Kidney epithelial cell (primary cell): ENCODE measurements around the gene TNNT1. TPM values are rescaled to one million over a fixed set of nuclear protein-coding genes. Genes with fewer than 3 reads are reported as not detected.
"Not testable (repeated sequence)": the region's sequence is repeated elsewhere in the genome, so short reads cannot be mapped to it uniquely, and the experiment has no call there.

Source experiments
- DNase-seq: peaks from one replicate; pipeline ENCODE4 v3.0.0-alpha.2; 2010; ENCODE audit warnings: low read depth
- H3K27me3 ChIP-seq: 2 replicates; pipeline ENCODE4 v1.6.0; 2011; ENCODE audit warnings: low read length; ENCODE audit not compliant: control insufficient read depth, insufficient read depth
- H3K36me3 ChIP-seq: 2 replicates; pipeline ENCODE4 v1.5.1; 2011; ENCODE audit warnings: low read length; ENCODE audit not compliant: control insufficient read depth, insufficient read depth
- H3K4me3 ChIP-seq: 2 replicates; pipeline ENCODE4 v1.5.1; 2011; ENCODE audit warnings: low read depth, mild to moderate bottlenecking, control low read depth, low read length
- total RNA-seq: library from RNA; depleted of rRNA; stranded (reverse); fragments of >200 nt; gene quantifications from 2 replicates; pipeline ENCODE4 v1.2.3, GENCODE V29; 2015
- TF ChIP-seq, protein P1 (sequence below): IDR thresholded peaks from 2 replicates; pipeline ENCODE4 v1.5.1; 2011; ENCODE audit warnings: mild to moderate bottlenecking, moderate library complexity, low read length, control low read depth, inconsistent platforms; ENCODE audit not compliant: insufficient read depth, poor library complexity, severe bottlenecking

The TNNT1 gene
- total RNA-seq, 1 donor from 2014 or later, result 7.1 TPM

DNA sequence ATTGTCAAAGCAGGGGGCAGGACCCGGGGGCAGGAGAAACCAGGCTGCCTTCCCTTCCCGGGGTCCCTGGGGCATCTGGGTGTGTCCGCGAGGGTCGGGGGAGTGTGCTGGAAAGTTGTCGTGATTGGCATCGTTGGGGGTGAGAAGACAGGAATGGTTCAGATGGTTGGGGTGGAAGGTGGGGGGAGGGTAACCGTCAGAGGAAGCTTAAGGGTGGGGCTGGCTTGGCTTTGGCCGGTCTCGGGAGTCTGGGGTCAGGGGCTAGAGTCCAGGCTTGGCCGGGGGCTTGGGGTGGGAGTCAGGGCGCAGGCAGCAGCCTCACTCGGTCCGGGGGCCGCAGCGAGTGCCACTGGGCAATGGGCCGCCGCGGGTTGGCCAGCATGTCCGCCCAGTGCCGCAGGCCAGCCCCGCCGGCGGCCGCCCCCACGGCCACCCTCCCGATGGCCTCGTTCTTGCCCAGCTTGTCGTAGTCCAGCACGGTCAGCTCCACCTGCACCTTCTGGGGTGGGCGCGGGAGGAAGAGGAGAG lies 24.2 kb upstream of the TNNT1 start:
- TF ChIP-seq, protein P1, sequence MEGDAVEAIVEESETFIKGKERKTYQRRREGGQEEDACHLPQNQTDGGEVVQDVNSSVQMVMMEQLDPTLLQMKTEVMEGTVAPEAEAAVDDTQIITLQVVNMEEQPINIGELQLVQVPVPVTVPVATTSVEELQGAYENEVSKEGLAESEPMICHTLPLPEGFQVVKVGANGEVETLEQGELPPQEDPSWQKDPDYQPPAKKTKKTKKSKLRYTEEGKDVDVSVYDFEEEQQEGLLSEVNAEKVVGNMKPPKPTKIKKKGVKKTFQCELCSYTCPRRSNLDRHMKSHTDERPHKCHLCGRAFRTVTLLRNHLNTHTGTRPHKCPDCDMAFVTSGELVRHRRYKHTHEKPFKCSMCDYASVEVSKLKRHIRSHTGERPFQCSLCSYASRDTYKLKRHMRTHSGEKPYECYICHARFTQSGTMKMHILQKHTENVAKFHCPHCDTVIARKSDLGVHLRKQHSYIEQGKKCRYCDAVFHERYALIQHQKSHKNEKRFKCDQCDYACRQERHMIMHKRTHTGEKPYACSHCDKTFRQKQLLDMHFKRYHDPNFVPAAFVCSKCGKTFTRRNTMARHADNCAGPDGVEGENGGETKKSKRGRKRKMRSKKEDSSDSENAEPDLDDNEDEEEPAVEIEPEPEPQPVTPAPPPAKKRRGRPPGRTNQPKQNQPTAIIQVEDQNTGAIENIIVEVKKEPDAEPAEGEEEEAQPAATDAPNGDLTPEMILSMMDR, result no peak
- Histone ChIP-seq H3K4me3 (peak overlapping the region; percentile 45), H3K27me3 (peaks cover 20% of the 10 kb centered on the region), H3K36me3 (no peaks in the 10 kb centered on the region)
- DNase-seq, result no peak

GRCh38 chr19:55172741-55173140 lies 23.7 kb upstream of the TNNT1 start:
- Histone ChIP-seq H3K4me3 (peak overlapping the region; percentile 45), H3K36me3 (no peaks in the 10 kb centered on the region), H3K27me3 (peaks cover 16% of the 10 kb centered on the region)
- no peak for DNase-seq
- TF ChIP-seq, protein P1, result no peak

DNA sequence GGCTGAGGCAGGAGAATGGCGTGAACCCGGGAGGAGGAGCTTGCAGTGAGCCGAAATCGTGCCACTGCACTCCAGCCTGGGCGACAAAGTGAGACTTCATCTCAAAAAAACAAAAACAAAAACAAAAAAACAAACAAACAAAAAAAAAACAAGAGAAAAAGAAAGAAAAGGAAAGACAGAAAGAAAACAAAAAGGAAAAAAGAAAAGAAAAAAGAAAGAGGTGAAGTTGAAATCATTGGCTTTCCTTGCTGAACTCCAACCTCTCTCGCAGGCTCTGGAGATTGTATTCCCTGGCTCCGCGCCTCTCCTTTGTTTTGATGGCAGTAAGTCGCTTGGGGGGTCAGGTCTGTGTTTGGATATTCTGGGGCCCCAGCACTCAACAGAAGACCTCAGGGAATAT lies 23.3 kb upstream of the TNNT1 start:
- H3K4me3 ChIP-seq, result not testable (repeated sequence)

GRCh38 chr19:55171440-55171839 lies 22.4 kb upstream of the TNNT1 start:
- no peak for DNase-seq
- Histone ChIP-seq H3K27me3 (peaks cover 13% of the 10 kb centered on the region), H3K4me3 (no peak overlapping the region), H3K36me3 (no peaks in the 10 kb centered on the region)
- TF ChIP-seq, protein P1, result no peak

More for the DNA sequence above, 23.3 kb upstream of the TNNT1 start:
- not testable (repeated sequence) for DNase-seq, H3K36me3 ChIP-seq
- peaks cover 16% of the 10 kb centered on the region for H3K27me3 ChIP-seq

DNA sequence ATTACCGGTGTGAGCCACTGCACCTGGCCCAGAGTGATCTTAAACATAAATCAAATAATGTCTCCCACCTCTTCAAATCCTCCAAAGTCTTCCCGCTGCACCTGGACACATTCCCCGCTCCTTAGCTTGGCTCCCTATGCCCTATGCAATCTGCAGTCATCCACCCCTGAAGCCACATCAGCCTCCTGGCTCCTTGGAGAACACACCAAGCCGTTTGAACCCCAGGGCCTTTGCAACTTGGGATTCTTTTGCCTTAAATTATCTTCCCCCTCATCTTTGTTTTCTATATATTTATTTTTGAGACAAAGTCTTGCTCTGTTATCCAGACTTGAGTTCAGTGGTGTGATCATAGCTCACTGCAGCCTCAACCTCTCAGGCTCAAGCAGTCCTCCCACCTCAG lies 20.1 kb upstream of the TNNT1 start:
- TF ChIP-seq, protein P1, result no peak
- Histone ChIP-seq H3K4me3 (no peak overlapping the region), H3K36me3 (no peaks in the 10 kb centered on the region), H3K27me3 (no peaks in the 10 kb centered on the region)
- DNase-seq, result no peak

DNA sequence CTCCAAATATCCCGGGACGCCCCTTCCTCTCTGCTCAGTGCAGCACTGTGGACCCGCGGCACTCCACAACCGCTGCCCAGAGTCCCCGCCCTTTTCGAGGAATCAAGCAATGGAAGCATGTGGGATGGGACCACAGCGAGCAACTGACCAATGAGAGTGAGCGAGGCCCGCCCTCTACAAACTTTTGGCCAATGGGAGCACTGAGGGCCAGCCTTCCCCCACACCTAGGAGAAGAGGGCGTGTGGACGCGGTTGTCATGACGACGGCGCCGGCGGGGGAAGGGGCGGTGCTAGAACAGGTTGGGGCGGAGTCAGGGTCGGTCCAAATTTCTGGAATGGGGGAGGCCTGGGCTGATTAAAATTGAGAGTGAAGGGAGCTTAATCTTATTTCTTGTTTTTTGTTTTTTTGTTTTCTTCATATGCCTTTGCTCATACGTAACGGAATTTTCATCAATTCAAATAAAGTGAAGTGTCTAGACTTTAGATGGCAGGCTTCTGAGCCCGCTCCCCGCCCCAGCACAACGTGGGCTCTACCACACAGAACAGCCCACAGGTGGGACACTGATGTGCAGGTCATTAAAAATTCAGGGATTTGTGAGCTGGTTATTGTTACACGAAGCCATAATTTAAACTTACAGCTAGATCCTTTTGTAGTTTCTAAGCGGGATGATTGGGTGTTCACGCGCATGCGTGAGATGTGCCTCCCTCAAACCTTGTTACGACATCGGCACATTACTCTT lies 17.7 kb upstream of the TNNT1 start, which contains the start of gene DNAAF3:
Gene DNAAF3, minus strand, starts transcription at position 84 of the 739 bp plus-strand sequence. CDS start 200 bp downstream, outside the sequence.
- Histone ChIP-seq H3K36me3 (no peaks in the 10 kb centered on the region), H3K4me3 (peak within 1 kb of the TSS; percentile 73), H3K27me3 (peaks cover 10% of the 10 kb centered on the region)
- DNase-seq, result peak; percentile 91
- TF ChIP-seq, protein P1, result no peak
